Fibroblast of skin of abdomen (primary cell): ENCODE data around the gene CES4A.
A peak's percentile ranks its signal among the peaks of the same experiment; 100 is the strongest.
"Not testable (repeated sequence)": the region's sequence is repeated elsewhere in the genome, so short reads cannot be mapped to it uniquely, and the experiment has no call there.

Source experiments
- DNase-seq: peaks from one replicate; pipeline ENCODE4 v3.0.0-alpha.2; 2013

CES4A gene

GRCh38 chr16:66956154-66956457, 32.3 kb upstream of the CES4A start:
- DNase-seq = not testable (repeated sequence)

DNA sequence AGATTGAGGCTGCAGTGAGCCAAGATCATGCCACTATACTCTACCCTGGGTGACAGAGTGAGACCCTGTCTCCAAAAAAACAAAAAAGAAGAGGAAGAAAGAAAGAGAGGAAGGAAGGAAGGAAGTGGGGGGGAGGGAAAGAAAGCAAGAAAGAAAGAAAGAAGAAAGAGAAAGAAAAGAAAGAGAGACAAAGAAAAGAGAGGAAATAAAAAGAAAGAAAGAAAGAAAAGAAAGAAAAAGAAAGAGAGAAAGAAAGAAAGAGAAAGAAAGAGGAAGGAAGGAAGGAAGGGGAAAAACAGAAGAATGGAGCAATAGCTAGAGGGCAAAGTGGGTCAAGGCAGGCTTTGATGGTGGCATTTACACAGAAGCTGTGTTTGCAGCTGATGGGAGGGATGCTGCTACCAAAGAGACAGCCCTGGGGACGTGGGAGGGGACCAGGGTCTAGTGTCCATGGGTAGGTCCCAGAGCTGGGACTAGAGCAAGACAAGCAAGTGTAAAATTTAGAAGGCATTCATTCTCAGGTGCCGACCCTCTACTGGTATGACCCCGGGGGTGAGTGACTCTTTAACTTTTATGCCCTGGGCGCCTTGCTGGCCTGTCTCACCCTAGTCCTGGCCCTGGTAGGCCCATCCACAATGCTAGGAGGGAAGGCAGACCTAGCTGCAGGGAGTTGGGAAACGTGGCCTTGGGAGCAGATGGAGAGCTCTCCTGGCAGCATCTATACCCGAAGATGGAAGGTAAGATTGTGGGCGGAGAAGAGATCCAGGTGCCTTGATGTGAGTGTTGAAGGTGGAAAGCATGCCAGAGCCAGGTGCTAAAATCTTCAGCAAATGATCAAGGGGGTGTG, 29.3 kb upstream of the CES4A start:
- DNase-seq = no peak

- DNase-seq = no peak
Measured at GRCh38 chr16:66959704-66960161, 28.7 kb upstream of the CES4A start.

DNA sequence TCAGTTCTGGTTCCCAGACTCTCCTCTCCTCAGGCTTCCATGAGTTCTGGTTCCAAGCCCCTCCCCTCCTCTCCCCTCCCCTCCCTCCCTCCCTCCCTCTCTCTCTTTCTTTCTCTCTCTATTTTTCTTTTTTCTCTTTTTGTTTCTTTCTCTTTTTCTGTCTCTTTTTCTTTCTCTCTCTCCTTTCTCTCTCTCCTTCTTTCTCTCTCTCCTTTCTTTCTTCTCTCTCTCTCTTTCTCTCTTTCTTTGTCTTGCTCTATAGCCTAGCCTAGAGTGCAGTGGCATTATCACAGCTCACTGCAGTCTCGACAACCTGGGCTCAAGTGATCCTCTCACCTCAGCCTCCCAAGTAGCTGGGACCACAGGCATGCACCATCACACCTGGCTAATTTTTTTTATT, 28.1 kb upstream of the CES4A start:
- DNase-seq = no peak

DNA sequence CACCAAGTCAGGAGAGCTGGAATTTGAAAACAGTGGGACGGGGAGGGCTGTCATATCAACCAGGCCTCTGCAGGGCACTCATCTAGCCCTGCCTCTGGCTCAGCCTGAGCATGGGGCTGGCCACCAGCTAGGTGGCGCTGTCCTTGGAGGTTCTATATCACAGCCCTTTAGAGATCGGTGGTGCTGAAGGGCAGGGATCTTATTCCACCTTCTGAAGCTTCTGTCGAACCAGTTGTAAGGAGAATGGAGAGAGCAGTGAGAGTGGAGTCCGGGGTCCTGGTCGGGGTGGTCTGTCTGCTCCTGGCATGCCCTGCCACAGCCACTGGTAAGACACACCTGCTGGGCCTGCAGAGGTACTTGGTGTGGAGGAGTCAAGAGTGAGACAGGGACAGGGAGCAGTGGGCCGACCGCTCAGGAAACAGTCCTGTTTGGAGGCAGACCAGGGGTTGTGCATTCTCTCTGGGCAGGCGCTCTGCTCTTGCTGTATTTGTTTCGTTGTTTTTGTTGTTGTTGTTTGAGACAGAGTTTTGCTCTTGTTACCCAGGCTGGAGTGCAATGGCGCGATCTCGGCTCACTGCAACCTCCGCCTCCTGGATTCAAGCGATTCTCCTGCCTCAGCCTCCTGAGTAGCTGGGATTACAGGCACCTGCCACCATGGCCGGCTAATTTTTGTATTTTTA, 27.2 kb upstream of the CES4A start, which contains the start of gene CES3:
Gene CES3, plus strand, starts transcription at position 202 of the 680 bp plus-strand sequence. Its CDS starts 42 bp downstream, at position 244.
- DNase-seq = peak; percentile 57

DNA sequence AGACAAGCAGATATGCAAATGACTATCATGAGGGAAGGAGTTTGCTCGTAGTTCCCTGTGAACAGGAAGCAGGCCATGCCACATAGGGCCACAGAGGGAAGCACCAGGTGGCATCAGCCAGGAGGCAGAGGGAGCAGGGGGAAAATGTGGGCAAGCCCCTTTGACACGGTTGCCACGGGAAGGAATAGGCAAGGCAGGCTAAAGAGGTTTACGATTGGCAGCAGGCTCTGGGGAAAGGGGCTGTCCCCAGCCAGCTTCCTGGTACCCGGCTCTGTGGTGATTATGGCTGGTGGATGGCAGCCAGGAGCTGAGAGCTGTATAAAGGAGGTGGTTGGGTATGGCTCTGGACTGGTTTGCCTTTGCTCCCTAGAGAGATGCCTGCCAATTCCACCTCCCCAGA, 26.5 kb upstream of the CES4A start:
- DNase-seq = no peak

GRCh38 chr16:66964049-66964448, 24.3 kb upstream of the CES4A start:
- DNase-seq = no peak

DNA sequence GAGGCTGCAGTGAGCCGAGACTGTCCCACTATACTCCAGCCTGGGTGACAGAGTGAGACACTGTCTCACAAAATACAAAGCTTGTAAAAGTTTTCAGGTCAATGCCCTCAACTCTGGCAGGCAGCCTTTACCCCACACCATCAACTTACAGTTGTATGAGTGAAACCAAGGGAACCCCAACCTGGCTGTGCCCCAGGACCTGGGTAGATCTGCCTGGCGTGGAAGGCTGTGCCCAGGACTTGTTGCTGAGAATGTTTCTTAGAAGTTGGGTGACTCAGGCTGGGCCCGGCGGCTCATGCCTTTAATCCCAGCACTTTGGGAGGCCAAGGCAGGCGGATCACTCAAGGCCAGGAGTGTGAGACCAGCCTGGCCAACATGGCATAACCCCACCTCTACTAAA, 19.5 kb upstream of the CES4A start:
- DNase-seq = no peak

DNA sequence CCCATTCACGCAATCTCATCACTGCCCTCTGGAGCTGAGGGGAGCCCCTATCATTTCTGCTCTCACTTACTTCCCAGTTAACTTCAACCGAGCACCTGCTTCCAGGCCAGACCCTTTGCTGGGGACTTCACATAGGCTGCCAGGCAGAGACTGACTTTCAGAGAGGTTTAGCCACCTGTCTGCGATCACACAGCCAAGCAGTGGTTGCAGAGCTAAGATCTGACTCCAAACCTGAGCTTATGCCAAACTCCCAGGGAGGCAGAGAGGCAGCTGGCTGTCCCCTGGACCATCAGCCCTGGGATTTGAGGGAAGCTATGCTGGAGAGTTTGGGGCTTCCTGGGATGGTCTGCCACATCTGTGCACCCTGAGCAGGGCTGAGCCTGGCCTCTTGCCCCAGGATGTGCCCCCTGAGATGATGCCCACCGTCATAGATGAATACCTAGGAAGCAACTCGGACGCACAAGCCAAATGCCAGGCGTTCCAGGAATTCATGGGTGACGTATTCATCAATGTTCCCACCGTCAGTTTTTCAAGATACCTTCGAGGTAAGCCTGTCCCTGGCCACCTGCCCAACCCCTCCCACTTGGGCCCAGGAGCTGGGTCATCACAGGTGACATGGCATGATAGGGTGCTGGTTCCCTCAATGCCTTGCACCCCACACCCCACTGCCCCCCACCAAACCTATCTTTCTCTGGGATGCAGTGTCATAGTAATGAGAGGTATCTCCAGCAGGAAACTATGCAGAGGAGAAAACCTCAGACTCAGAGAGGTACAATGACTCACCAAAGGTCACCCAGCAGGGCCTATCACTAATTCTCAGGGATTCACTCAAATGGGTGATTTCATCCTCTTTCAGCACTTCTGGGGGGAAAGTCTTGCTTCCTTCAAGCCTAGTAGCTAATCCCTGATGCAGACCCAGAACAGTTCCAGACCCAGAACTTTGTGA, 17.3 kb upstream of the CES4A start:
- DNase-seq = peak; percentile 40

DNA sequence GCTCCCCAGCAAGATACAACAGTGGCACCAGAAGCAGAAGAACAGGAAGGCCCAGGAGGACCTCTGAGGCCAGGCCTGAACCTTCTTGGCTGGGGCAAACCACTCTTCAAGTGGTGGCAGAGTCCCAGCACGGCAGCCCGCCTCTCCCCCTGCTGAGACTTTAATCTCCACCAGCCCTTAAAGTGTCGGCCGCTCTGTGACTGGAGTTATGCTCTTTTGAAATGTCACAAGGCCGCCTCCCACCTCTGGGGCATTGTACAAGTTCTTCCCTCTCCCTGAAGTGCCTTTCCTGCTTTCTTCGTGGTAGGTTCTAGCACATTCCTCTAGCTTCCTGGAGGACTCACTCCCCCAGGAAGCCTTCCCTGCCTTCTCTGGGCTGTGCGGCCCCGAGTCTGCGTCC, 15.4 kb upstream of the CES4A start:
- no peak for DNase-seq

- DNase-seq = no peak
Measured at GRCh38 chr16:66973716-66974115, 14.7 kb upstream of the CES4A start.

DNA sequence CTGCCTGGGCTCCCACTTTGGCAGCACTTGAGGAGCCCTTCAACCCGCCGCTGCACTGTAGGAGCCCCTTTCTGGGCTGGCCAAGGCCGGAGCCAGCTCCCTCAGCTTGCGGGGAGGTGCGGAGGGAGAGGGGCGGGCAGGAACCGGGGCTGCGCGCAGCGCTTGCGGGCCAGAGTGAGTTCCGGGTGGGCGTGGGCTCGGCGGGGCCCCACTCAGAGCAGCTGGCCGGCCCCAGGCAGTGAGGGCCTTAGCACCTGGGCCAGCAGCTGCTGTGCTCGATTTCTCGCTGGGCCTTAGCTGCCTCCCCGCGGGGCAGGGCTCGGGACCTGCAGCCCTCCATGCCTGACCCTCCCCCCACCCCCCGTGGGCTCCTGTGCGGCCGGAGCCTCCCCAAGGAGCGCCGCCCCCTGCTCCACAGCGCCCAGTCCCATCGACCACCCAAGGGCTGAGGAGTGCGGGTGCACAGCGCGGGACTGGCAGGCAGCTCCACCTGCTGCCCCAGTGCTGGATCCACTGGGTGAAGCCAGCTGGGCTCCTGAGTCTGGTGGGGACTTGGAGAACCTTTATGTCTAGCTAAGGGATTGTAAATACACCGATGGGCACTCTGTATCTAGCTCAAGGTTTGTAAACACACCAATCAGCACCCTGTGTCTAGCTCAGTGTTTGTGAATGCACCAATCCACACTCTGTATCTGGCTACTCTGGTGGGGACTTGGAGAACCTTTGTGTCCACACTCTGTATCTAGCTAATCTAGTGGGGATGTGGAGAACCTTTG, 14.0 kb upstream of the CES4A start:
- not testable (repeated sequence) for DNase-seq

GRCh38 chr16:66974932-66975246, 13.5 kb upstream of the CES4A start:
- not testable (repeated sequence) for DNase-seq

- no peak for DNase-seq
Measured at GRCh38 chr16:66975302-66975893, 13.0 kb upstream of the CES4A start.

- DNase-seq = no peak
Measured at GRCh38 chr16:66976746-66977145, 11.6 kb upstream of the CES4A start.

DNA sequence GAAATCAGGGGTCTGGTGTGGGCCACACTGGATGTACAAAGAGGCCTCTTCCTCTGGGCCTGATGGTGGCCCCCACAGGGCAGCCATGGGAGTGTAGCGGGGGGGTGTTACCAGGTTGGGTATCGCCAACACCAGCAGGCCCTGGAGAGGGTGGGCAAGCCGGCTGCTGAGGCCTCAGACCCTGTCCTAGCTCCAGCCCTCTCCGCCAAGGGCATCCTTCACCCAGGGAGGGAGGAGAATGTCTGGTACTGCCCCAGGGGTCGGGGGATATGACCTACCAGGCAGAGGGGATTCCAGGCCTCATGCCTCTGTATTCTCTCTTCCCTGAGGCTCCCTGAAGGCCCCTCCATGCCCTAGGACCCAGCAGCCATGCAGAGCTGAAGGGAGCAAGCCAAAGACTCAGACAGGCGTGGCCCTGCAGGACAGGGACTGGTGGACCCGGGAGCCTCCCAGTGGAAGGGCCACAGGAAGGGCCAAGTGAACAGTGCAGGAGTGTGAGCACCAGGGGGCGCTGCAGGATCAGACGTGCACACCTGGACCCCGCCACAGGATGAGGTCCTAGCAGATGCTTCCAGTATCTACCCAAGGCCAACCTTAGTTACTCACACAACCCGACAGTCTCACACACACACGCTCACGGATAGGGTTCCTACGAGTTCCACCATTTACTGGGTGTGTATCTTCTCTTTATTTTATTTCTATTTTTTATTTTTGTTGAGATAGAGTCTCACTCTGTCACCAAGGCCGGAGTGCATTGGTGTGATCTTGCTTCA, 10.9 kb upstream of the CES4A start:
- peak; percentile 74 for DNase-seq

GRCh38 chr16:66979011-66979717, 9.2 kb upstream of the CES4A start:
- no peak for DNase-seq

- DNase-seq = no peak
Measured at GRCh38 chr16:66983033-66983432, 5.4 kb upstream of the CES4A start.

DNA sequence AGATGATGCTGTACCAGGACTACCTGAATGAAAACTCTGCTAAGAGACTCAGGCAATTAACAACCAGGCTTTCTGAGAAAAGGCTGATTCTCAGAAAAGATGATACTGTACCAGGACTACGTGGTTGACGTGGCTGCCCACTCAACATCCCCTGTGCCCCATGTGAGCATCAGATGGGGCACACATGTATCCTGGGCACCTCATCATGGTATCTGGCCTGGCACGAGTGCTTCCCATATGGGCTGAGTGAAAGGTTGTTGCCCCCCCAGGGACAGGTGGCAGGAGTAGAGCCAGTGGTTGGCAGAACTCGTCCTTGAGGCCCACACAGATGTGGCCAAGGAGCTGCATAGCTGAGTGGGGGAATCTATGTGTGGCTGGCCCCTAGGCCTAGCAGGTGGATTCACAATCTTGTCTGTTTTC, 3.5 kb upstream of the CES4A start:
- no peak for DNase-seq

DNA sequence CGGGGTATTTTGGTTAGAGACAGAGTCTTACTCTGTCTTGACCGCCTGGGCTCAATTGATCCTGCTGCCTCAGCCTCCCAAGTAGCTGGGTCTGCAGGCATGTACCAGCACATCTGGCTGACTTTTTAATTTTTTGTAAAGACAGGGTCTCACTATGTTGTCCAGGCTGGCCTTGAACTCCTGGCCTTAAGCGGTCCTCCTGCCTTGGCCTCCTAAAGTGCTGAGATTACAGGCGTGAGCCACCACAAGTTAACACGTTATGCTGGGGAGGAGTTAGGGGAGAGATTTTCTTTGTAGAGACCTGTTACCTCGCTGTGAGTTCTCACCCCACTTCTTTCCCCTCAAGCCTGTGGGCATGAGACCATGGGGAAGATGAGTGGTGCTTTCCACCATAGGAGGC, 1.8 kb upstream of the CES4A start:
- DNase-seq = no peak
